VCaP (cell line): Measurements from ENCODE around the gene KCTD14.
"Not testable (repeated sequence)": the region's sequence is repeated elsewhere in the genome, so short reads cannot be mapped to it uniquely, and the experiment has no call there.

Experiments used
- H3K27ac ChIP-seq: fragments of 450-650 bp; 2 replicates; pipeline ENCODE4 v1.5.1; 2017
- CTCF ChIP-seq: fragments of 450-650 bp; conservative IDR thresholded peaks from 2 replicates; pipeline ENCODE4 v1.5.1; 2017; ENCODE audit warnings: mild to moderate bottlenecking, moderate library complexity

Gene KCTD14

DNA sequence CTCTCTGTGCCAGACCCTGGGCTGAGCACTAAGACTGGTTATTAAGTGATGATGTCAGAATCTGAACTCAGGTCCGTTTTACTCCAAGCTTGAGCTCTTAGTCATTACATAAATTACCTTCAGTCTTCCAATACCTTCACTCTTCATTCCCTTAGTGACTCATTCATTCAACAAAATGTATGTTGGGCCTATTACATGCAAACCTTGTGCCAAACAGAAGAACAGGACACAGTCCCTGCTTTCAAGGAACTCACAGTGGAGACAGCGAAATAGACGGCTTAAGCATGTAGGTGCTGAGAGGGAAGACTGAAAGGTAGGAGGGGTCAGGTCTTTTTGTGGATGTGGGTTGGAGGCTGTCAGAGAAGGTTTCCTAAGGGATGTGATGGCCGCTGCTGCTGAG, 3.3 kb downstream of the KCTD14 start:
- peak overlapping the region; percentile 21; the same call in 1 of the 2 replicates for H3K27ac ChIP-seq
- TF ChIP-seq CTCF: no peak

GRCh38 chr11:78015878-78016277, 7.2 kb downstream of the KCTD14 start:
- no peak overlapping the region for H3K27ac ChIP-seq
- no peak for TF ChIP-seq CTCF

DNA sequence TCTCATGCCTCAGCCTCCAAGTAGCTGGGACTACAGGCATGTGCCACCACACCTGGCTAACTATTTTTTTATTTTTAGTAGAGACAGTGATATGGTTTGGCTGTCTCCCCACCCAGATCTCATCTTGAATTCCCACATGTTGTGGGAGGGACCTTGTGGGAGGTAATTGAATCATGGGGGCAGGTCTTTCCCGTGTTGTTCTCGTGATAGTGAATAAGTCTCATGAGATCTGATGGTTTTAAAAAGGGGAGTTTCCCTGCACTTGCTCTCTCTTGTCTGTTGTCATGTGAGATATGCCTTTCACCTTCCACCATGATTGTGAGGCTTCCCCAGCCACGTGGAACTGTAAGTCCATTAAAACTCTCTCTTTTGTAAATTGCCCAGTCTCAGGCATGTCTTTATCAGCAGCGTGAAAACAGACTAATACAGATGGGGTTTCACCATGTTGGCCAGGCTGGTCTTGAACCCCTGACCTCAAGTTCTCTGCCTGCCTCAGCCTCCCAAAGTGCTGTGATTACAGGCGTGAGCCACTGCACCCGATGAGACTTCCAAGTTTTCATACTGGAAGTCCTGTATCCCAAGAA, 8.0 kb downstream of the KCTD14 start:
- not testable (repeated sequence) for H3K27ac ChIP-seq

DNA sequence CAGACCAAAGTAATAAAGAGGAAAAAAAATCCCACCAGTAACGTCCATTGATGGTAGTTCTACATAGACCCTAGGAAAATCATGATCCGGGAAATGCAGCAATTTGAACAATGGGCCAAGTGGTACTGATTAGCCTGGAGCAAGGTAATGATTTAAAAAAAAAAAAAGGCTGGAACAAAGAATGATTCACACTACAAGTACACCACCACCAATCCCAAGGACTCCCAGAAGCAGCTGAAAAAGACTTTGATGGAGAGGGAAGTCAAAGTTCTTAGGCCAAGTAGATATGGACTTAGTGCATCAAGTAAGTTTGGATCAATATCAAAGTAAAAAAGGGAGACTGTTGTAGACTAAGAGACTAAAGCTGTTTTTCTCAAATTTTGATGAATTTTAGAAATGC, 11.8 kb downstream of the KCTD14 start:
- no peak for TF ChIP-seq CTCF
- no peak overlapping the region for H3K27ac ChIP-seq

DNA sequence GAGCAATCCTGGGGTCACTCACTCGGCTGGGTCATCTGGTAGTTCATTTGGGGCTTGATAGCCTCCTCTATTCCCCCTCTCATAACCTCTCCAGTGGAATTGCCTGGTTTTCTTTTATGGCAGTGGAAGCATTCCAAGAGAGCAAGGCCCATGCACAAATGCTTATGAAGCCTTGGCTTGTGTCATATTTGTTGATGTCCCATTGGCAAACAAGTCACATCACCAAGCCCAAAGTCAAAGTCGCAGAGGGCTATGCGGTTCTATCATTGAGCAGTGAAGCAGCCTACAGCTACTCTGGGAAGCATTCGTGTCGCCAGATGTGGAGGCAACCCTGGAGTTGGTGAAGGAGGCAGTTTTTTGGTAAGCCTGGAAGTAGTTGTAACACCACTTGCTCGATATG, 12.3 kb downstream of the KCTD14 start:
- no peak for TF ChIP-seq CTCF
- H3K27ac ChIP-seq: no peak overlapping the region

GRCh38 chr11:78010304-78010703, 12.8 kb downstream of the KCTD14 start:
- no peak for TF ChIP-seq CTCF
- no peak overlapping the region for H3K27ac ChIP-seq

DNA sequence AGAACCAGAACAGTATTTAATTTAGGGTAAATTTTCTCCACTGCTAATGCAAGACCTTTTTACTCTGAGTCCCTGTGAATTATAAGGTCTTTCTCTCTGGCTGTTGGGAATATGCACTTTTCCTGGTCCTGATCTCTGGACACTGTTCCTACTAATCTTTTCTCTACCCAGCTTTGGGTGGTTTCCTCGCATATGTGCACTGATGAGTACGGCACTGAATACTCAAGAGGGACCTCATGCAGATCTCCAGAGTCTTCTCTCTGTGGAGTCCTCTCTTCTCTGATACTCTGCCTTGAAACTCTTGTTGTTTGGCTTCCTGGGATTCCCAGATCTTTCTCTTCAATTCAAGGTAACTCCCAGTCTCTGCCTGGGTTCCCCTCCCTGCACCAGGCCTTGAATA, 14.0 kb downstream of the KCTD14 start:
- no peak for TF ChIP-seq CTCF
- no peak overlapping the region for H3K27ac ChIP-seq

DNA sequence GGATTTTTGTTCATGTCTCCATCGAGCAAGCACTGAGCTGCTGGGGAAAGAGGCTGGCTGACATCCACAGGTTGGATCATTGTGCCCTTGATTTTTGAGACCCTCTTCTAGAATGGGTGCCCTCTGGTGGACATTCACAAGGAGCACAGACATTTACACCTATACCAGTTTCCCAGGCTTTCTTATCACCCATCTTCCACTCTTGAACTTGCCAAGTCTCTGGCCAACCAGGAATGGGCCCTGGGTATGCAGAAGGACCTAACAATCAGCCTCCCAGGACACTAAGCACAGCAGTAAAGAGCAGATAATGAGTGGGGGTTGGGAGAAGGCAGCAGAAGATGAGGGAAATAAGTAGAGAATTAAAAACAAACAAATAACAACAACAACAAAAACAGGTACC, 22.9 kb downstream of the KCTD14 start:
- H3K27ac ChIP-seq: peak overlapping the region; percentile 10; the same call in 1 of the 2 replicates
- TF ChIP-seq CTCF: peak; percentile 89
